GM19035 (cell line): ENCODE results near the gene ZNF75A.

Source experiments
- ATAC-seq: cut with Tn5 transposase; IDR thresholded peaks from one replicate; pipeline ENCODE4 v1.9.1; 2021; ENCODE audit not compliant: unreplicated experiment

The ZNF75A gene

GRCh38 chr16:3364774-3365427 lies 59.6 kb downstream of the ZNF75A start:
- ATAC-seq: no peak
